Cardiac fibroblast (primary cell): ENCODE results near the gene MS4A13.

ENCODE experiments used
- DNase-seq, 2 donors: peaks; one replicate each; pipeline versions ENCODE4 v3.0.0 to v3.0.0-alpha.2; 2010; ENCODE audit warnings: low read depth in 2 of 2
- H3K4me3 ChIP-seq, 2 donors: replicated peaks in 1 of 2; 1 replicate in 1 of 2; 2 replicates in 1 of 2; pipeline ENCODE4 v1.5.1; 2011; ENCODE audit warnings: low read depth in 2 of 2, low read length in 2 of 2, mild to moderate bottlenecking in 2 of 2, moderate library complexity in 1 of 2
- CTCF ChIP-seq: IDR thresholded peaks from one replicate; pipeline ENCODE4 v1.5.1; 2011; ENCODE audit warnings: low read depth, mild to moderate bottlenecking, low read length, inconsistent platforms

MS4A13 gene

DNA sequence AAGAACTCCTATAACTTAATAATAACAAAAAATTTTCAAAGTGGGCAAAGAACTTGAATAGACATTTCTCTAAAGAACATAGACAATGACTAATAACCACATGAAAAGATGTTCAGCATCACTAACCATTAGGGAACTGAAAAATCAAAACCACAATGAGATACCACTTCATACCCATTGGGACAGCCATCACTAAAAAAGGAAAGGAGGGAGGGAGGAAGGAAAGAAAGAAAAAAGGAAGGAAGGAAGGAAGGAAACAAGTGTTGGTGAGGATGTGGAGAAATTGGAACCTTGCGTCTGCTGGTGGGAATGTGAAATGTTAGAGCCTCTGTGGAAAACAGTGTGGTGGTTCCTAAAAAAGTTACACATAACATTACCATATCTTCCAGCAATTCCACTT is 55.8 kb downstream of the MS4A13 start:
- H3K4me3 ChIP-seq = no peak overlapping the region
- no peak for TF ChIP-seq CTCF
- no peak for DNase-seq

- no peak overlapping the region for H3K4me3 ChIP-seq
- DNase-seq = no peak
- no peak for TF ChIP-seq CTCF
These were observed 74.4 kb downstream of the MS4A13 start for GRCh38 chr11:60589611-60590010.
